ENCODE data around the gene STRBP. TPM values are rescaled to one million over a fixed set of nuclear protein-coding genes. Genes with fewer than 3 reads are reported as not detected.

The STRBP gene
- total RNA-seq, 1 experiment from 2014 or later = 39.9 TPM

DNA sequence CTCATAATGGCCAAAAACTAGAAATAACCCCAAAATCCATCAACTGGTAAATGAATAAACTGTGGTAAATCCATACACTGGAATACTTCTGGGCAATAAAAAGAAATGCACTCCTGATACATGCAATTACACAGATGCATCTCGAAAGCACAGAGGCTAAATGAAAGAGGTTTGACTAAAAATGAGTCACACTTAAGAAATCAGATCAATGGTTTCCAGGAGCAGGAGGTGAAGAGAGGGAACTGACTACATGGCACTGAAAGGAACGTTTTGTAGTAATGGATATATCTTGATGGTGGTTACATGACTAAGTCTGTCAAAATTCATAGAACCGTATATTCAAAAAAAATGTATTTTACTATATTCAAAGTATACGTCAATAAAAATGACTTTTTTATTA is 42.4 kb downstream of the STRBP start:
- H3K9me3 ChIP-seq (ENCODE audit: insufficient read depth, low read depth) = no peaks in the 10 kb centered on the region
- BruUV-seq (replicated peaks) = no TSS peak
- DNase-seq = no peak
- intact Hi-C loops (cut with micrococcal nuclease; ENCODE audit: unreplicated experiment) = no loop called here
- no peaks in the 10 kb centered on the region; the same call in 1 of the 2 replicates for H3F3A ChIP-seq (ENCODE audit: insufficient read depth, low read depth)
- no peak overlapping the region for H2AFZ ChIP-seq
- no peaks in the 10 kb centered on the region for H3K27me3 ChIP-seq (ENCODE audit: insufficient read depth, low read depth)
- no peaks in the 10 kb centered on the region for H3K9me2 ChIP-seq (ENCODE audit: insufficient read depth)
- no peaks in the 10 kb centered on the region for H3K4me1 ChIP-seq (replicated peaks; ENCODE audit: insufficient read depth)
- CTCF ChIA-PET = no interaction called here
- H3K27ac ChIP-seq = no peak overlapping the region
- POLR2A ChIA-PET (ENCODE audit: unreplicated experiment) = no interaction called here
- H3K36me3 ChIP-seq (ENCODE audit: low read depth) = no peaks in the 10 kb centered on the region
- no peaks in the 10 kb centered on the region for H3K79me2 ChIP-seq (ENCODE audit: low read depth)
- TF ChIP-seq, protein P1, sequence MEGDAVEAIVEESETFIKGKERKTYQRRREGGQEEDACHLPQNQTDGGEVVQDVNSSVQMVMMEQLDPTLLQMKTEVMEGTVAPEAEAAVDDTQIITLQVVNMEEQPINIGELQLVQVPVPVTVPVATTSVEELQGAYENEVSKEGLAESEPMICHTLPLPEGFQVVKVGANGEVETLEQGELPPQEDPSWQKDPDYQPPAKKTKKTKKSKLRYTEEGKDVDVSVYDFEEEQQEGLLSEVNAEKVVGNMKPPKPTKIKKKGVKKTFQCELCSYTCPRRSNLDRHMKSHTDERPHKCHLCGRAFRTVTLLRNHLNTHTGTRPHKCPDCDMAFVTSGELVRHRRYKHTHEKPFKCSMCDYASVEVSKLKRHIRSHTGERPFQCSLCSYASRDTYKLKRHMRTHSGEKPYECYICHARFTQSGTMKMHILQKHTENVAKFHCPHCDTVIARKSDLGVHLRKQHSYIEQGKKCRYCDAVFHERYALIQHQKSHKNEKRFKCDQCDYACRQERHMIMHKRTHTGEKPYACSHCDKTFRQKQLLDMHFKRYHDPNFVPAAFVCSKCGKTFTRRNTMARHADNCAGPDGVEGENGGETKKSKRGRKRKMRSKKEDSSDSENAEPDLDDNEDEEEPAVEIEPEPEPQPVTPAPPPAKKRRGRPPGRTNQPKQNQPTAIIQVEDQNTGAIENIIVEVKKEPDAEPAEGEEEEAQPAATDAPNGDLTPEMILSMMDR (conservative IDR thresholded peaks at IDR 0.05) = no peak
- no peak for TF ChIP-seq EZH2 (IDR thresholded peaks at IDR 0.05; ENCODE audit: low read depth)
- H4K20me1 ChIP-seq (ENCODE audit: insufficient read depth) = no peaks in the 10 kb centered on the region
- H3K4me3 ChIP-seq = no peak overlapping the region
- H3K4me2 ChIP-seq = no peak overlapping the region

DNA sequence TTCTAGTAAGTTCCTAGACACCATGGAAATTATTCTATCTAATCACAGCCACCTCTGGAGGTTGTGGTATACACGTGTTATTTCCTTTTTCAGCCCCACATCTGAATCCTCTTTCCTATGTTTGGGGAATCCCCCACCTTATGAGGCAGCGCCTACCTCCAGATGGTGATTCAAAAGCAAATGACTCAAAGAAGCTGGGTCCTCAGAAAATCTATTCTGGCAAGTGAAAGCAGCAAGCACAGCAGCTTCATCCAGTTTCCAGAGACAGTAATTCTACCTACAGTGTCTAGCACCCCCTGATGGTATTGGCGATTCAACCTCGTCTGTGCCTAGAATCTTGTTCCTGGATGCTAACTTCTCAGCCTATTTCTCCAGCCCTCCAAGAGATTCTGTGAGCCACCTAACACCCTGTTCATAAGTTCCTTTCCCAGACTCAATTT is 43.0 kb downstream of the STRBP start:
- intact Hi-C loops (cut with micrococcal nuclease; ENCODE audit: unreplicated experiment) = no loop called here
- no peaks in the 10 kb centered on the region for H3K9me3 ChIP-seq (ENCODE audit: insufficient read depth, low read depth)
- DNase-seq = no peak

DNA sequence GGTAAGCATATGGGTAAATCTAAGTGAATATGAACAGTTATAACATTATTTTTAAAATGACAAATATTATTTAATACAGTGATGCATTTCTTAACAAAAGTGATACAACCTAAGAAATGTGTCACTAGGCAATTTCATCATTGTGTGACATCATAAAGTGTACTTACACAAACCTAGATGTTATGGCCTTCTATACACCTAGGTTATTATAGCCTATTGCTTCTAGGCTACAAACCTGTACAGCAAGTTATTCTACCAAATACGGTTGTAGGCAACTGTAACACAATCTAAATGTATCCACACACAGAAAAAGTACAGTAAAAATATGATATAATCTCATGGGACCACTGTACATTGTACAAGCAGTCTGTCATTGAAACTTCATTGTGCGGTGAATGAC is 48.3 kb downstream of the STRBP start:
- Histone ChIP-seq H3K9me2 (ENCODE audit: insufficient read depth) (no peaks in the 10 kb centered on the region), H3K4me2 (no peak overlapping the region), H3K4me1 (replicated peaks; ENCODE audit: insufficient read depth) (no peaks in the 10 kb centered on the region), H3K79me2 (ENCODE audit: low read depth) (no peaks in the 10 kb centered on the region), H4K20me1 (ENCODE audit: insufficient read depth) (no peaks in the 10 kb centered on the region), H3K9me3 (ENCODE audit: insufficient read depth, low read depth) (no peaks in the 10 kb centered on the region), H3K27ac (no peak overlapping the region), H3K4me3 (no peak overlapping the region), H3F3A (ENCODE audit: insufficient read depth, low read depth) (no peaks in the 10 kb centered on the region; the same call in 1 of the 2 replicates), H2AFZ (no peak overlapping the region), H3K27me3 (ENCODE audit: insufficient read depth, low read depth) (no peaks in the 10 kb centered on the region), H3K36me3 (ENCODE audit: low read depth) (no peaks in the 10 kb centered on the region)
- TF ChIP-seq, protein P1 (conservative IDR thresholded peaks at IDR 0.05) = no peak
- TF ChIP-seq EZH2 (IDR thresholded peaks at IDR 0.05; ENCODE audit: low read depth) = no peak
- ChIA-PET POLR2A (ENCODE audit: unreplicated experiment) (no interaction called here), CTCF (no interaction called here)
- intact Hi-C loops (cut with micrococcal nuclease; ENCODE audit: unreplicated experiment) = no loop called here
- no peak for DNase-seq
- BruUV-seq (replicated peaks) = no TSS peak

More for the DNA sequence above, 43.0 kb downstream of the STRBP start:
- ChIA-PET POLR2A (ENCODE audit: unreplicated experiment) (no interaction called here), CTCF (interaction anchor here (0.5 kb wide), 1 partner anchor 503 kb away, joined by 3 read pairs; no protein-coding TSS in a partner anchor)
- Histone ChIP-seq H3K4me1 (replicated peaks; ENCODE audit: insufficient read depth) (no peaks in the 10 kb centered on the region), H4K20me1 (ENCODE audit: insufficient read depth) (no peaks in the 10 kb centered on the region), H3F3A (ENCODE audit: insufficient read depth, low read depth) (no peaks in the 10 kb centered on the region; the same call in 1 of the 2 replicates), H3K79me2 (ENCODE audit: low read depth) (no peaks in the 10 kb centered on the region), H3K4me3 (no peak overlapping the region), H3K27me3 (ENCODE audit: insufficient read depth, low read depth) (no peaks in the 10 kb centered on the region), H2AFZ (no peak overlapping the region), H3K4me2 (no peak overlapping the region), H3K27ac (no peak overlapping the region), H3K36me3 (ENCODE audit: low read depth) (no peaks in the 10 kb centered on the region), H3K9me2 (ENCODE audit: insufficient read depth) (no peaks in the 10 kb centered on the region)
- TF ChIP-seq EZH2 (IDR thresholded peaks at IDR 0.05; ENCODE audit: low read depth) = no peak
- TF ChIP-seq, protein P1 (conservative IDR thresholded peaks at IDR 0.05) = no peak; the same call in 1 of the 2 replicates
- BruUV-seq (replicated peaks) = no TSS peak

Data from PC-9 (cell line).